HUES48 (cell line): ENCODE data around the gene MAP3K8.

ENCODE experiments used
- H3K27ac ChIP-seq: one replicate; pipeline ENCODE4 v1.7.0; 2013; ENCODE audit warnings: low read depth, low read length, inconsistent platforms
- H3K27me3 ChIP-seq: 2 replicates; pipeline ENCODE4 v1.6.1; 2013; ENCODE audit warnings: mild to moderate bottlenecking, low read length; ENCODE audit not compliant: control insufficient read depth, insufficient read depth
- H3K36me3 ChIP-seq: 2 replicates; pipeline ENCODE4 v1.6.1; 2013; ENCODE audit warnings: low read length; ENCODE audit not compliant: control insufficient read depth, insufficient read depth
- H3K4me1 ChIP-seq: 2 replicates; pipeline ENCODE4 v1.6.1; 2013; ENCODE audit warnings: mild to moderate bottlenecking, low read length; ENCODE audit not compliant: control insufficient read depth, insufficient read depth
- H3K4me3 ChIP-seq: 2 replicates; pipeline ENCODE4 v1.5.1; 2013; ENCODE audit warnings: mild to moderate bottlenecking, low read depth, low read length
- H3K9ac ChIP-seq: 2 replicates; pipeline ENCODE4 v1.6.1; 2013; ENCODE audit warnings: mild to moderate bottlenecking, low read depth, low read length, moderate library complexity
- H3K9me3 ChIP-seq: 2 replicates; pipeline ENCODE4 v1.6.1; 2013; ENCODE audit warnings: low read length; ENCODE audit not compliant: control insufficient read depth, insufficient read depth

MAP3K8 gene

GRCh38 chr10:30448092-30448491 lies 14.1 kb downstream of the MAP3K8 start:
- peaks cover 21% of the 10 kb centered on the region for H3K36me3 ChIP-seq

DNA sequence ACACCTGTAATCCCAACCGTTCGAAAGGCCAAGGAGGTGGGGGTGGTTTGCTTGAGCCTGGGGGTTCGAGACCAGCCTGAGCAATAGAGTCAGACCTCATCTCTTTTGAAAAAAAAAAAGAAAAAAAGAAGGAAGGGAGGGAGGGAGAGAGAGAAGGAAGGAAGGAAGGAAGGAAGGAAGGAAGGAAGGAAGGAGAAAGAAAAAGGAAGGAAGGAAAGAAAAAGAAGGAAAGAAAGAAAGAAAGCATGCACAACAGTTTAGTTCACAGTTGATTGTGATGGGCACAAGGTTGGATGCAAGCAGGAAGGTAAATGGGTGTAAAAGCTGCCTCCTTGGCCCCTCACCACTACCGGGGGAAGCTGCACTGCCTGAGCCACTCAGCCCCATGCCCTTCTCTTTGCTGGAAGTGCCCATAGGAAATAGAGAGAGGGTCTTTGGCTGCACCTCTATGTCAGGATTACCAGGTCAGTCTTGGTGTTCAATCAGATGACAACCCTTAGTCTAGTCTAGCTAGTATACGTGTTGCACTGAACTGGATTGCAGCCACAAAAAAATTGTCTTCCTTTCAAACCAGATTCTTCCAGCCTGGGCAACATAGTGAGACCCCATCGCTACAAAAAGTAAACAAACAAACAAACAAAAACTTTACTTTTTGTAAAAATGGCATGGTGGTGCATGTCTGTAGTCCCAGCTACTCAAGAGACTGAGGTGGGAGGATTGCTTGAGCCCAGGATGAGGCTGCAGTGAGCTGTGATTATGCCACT lies 20.0 kb downstream of the MAP3K8 start:
- no peak overlapping the region for H3K4me3 ChIP-seq
- no peaks in the 10 kb centered on the region for H3K9me3 ChIP-seq
- peaks cover 27% of the 10 kb centered on the region for H3K36me3 ChIP-seq
- no peak overlapping the region for H3K27ac ChIP-seq
- no peaks in the 10 kb centered on the region for H3K27me3 ChIP-seq
- H3K4me1 ChIP-seq = peaks cover 13% of the 10 kb centered on the region
- no peak overlapping the region for H3K9ac ChIP-seq

More at GRCh38 chr10:30448092-30448491, 14.1 kb downstream of the MAP3K8 start:
- H3K27ac ChIP-seq = no peak overlapping the region
- H3K4me3 ChIP-seq = no peak overlapping the region
- no peak overlapping the region for H3K9ac ChIP-seq
- H3K27me3 ChIP-seq = no peaks in the 10 kb centered on the region
- H3K4me1 ChIP-seq = no peaks in the 10 kb centered on the region
- no peaks in the 10 kb centered on the region for H3K9me3 ChIP-seq

- peaks cover 30% of the 10 kb centered on the region for H3K36me3 ChIP-seq
- no peaks in the 10 kb centered on the region for H3K9me3 ChIP-seq
- H3K9ac ChIP-seq = no peak overlapping the region
- no peak overlapping the region for H3K27ac ChIP-seq
- no peak overlapping the region for H3K4me3 ChIP-seq
- no peaks in the 10 kb centered on the region for H3K27me3 ChIP-seq
- H3K4me1 ChIP-seq = peaks cover 13% of the 10 kb centered on the region
Measured at GRCh38 chr10:30454744-30455510, 20.9 kb downstream of the MAP3K8 start.

GRCh38 chr10:30455816-30456215 lies 21.8 kb downstream of the MAP3K8 start:
- Histone ChIP-seq H3K36me3 (peaks cover 33% of the 10 kb centered on the region), H3K9ac (no peak overlapping the region), H3K9me3 (no peaks in the 10 kb centered on the region), H3K4me1 (peaks cover 13% of the 10 kb centered on the region), H3K27ac (no peak overlapping the region), H3K27me3 (no peaks in the 10 kb centered on the region), H3K4me3 (no peak overlapping the region)

DNA sequence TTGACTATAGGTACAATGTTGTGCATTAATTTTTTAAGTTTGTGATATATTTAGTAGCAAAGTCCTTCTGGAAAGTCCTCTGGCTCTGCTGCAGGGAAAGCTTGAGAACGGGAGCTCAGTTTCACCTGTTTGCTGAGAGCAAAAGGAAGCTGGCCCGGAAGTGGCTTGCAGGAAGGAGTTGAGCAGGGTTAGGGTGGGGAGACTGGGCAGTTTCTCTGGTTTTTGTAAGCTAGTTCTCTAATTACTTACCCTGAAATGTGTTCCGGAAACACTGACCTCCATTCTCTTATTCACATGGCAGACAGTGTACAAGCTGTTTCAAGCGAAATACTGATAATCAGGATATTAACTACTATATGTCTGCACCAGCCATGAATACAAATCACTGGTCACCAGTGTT lies 22.3 kb downstream of the MAP3K8 start:
- no peak overlapping the region for H3K4me3 ChIP-seq
- peaks cover 13% of the 10 kb centered on the region for H3K4me1 ChIP-seq
- H3K27me3 ChIP-seq = no peaks in the 10 kb centered on the region
- H3K9ac ChIP-seq = no peak overlapping the region
- peaks cover 34% of the 10 kb centered on the region for H3K36me3 ChIP-seq
- H3K9me3 ChIP-seq = no peaks in the 10 kb centered on the region
- H3K27ac ChIP-seq = no peak overlapping the region

DNA sequence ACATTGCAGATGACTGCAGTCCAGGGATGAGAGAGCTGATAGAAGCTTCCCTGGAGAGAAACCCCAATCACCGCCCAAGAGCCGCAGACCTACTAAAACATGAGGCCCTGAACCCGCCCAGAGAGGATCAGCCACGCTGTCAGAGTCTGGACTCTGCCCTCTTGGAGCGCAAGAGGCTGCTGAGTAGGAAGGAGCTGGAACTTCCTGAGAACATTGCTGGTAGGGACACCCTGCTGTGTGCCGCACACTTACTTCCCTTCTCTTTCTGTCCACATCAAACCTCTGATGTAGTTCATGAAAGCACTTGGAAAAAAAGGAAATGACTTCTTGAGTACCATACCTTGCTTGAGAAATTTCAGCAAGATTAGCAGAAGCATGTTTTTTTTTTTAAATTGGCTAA lies 25.3 kb downstream of the MAP3K8 start:
- Histone ChIP-seq H3K27me3 (no peaks in the 10 kb centered on the region), H3K9me3 (no peaks in the 10 kb centered on the region), H3K9ac (no peak overlapping the region), H3K27ac (no peak overlapping the region), H3K4me1 (peaks cover 13% of the 10 kb centered on the region), H3K4me3 (no peak overlapping the region), H3K36me3 (peaks cover 27% of the 10 kb centered on the region)

DNA sequence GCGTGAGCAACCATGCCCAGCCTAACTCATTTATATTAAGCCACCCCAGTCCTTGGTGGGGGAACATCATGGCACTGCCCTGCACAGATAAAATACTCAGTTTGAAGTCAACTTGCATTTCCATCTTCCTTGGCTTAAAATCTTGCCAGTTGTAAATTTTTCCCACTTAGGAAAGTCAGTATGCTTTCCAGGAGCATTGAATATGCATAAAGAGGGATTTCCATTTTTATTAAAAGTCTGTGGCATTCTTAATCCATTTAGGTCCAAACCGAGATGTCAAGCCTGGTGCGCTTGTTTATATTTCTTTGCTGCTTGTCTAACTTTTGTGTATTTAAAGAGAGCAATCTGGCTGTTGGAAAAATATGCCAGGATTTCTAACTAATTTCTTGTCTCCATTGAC lies 26.1 kb downstream of the MAP3K8 start:
- no peak overlapping the region for H3K9ac ChIP-seq
- peaks cover 13% of the 10 kb centered on the region for H3K4me1 ChIP-seq
- no peaks in the 10 kb centered on the region for H3K27me3 ChIP-seq
- H3K36me3 ChIP-seq = peaks cover 27% of the 10 kb centered on the region
- H3K4me3 ChIP-seq = no peak overlapping the region
- no peak overlapping the region for H3K27ac ChIP-seq
- no peaks in the 10 kb centered on the region for H3K9me3 ChIP-seq

DNA sequence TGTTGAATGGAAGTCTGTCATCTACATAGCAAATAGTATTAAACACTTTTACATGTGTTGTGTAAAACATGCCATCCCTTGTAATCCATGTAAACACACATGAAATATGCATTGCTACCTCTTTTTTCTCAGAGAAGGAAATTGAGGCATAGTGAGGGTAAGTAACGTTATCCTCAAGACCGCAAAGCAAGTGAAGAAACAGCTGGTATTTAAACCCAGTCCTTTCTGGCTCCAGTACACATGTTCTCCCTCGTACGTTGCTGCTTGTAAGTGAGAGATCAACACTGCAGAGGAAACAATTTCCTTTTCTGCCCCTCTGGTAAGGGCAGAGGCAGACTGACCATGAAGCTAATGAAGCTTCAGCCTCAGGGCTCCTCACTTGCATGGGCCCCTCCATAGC lies 28.5 kb downstream of the MAP3K8 start:
- H3K9me3 ChIP-seq = no peaks in the 10 kb centered on the region
- H3K27me3 ChIP-seq = no peaks in the 10 kb centered on the region
- peaks cover 27% of the 10 kb centered on the region for H3K36me3 ChIP-seq
- no peak overlapping the region for H3K9ac ChIP-seq
- no peak overlapping the region for H3K4me3 ChIP-seq
- peaks cover 5% of the 10 kb centered on the region for H3K4me1 ChIP-seq
- H3K27ac ChIP-seq = no peak overlapping the region

GRCh38 chr10:30463944-30464451 lies 30.0 kb downstream of the MAP3K8 start:
- Histone ChIP-seq H3K27ac (no peak overlapping the region), H3K4me3 (no peak overlapping the region), H3K9me3 (no peaks in the 10 kb centered on the region), H3K27me3 (no peaks in the 10 kb centered on the region), H3K4me1 (no peaks in the 10 kb centered on the region), H3K36me3 (peaks cover 18% of the 10 kb centered on the region), H3K9ac (no peak overlapping the region)

- Histone ChIP-seq H3K27me3 (no peaks in the 10 kb centered on the region), H3K36me3 (peaks cover 11% of the 10 kb centered on the region), H3K27ac (no peak overlapping the region), H3K4me1 (no peaks in the 10 kb centered on the region), H3K4me3 (no peak overlapping the region), H3K9me3 (no peaks in the 10 kb centered on the region), H3K9ac (no peak overlapping the region)
Measured at GRCh38 chr10:30464675-30465074, 30.7 kb downstream of the MAP3K8 start.

DNA sequence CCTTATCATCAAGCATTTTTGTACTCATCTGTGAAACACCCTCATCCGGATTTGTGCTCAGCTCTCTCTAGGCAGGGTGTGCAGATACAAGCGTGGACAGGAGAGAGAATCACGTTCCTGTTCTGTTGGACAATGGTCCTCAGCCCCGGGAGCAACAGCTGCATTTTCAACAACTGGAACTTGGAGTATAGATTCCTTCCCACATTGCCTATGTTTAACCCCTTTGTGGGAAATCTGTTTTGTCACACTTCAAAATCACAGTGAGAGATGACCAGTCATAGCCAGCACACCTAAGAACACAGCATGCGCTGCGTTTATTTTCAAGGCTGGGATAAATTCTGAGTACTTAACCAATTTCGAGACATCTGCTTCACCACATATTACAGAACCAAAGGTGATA lies 32.5 kb downstream of the MAP3K8 start:
- Histone ChIP-seq H3K27me3 (no peaks in the 10 kb centered on the region), H3K27ac (no peak overlapping the region), H3K9ac (no peak overlapping the region), H3K4me3 (no peak overlapping the region), H3K36me3 (no peaks in the 10 kb centered on the region), H3K9me3 (no peaks in the 10 kb centered on the region), H3K4me1 (no peaks in the 10 kb centered on the region)
